CD4-positive, CD25-positive, alpha-beta regulatory T cell (primary cell): ENCODE results near the gene PARD3. TPM values are rescaled to one million over a fixed set of nuclear protein-coding genes. Genes with fewer than 3 reads are reported as not detected.

Experiments used
- ATAC-seq, 2 donors: fragments of 150-1000 bp; cut with Tn5 transposase; one replicate each; pipeline ENCODE4 v1.10.0; 2021; ENCODE audit warnings: low read depth in 2 of 2, moderate number of reproducible peaks in 2 of 2, moderate library complexity in 1 of 2
- DNase-seq, 3 donors: peaks; one replicate each; pipeline versions ENCODE4 v3.0.0 to v3.0.0-alpha.2; 2012 to 2022; ENCODE audit warnings: mixed read lengths in 1 of 3
- H3K27ac ChIP-seq: one replicate; pipeline ENCODE4 v1.7.0; 2013; ENCODE audit warnings: mild to moderate bottlenecking, low read length; ENCODE audit not compliant: insufficient read depth, poor library complexity, severe bottlenecking
- H3K27me3 ChIP-seq: one replicate; pipeline ENCODE4 v1.7.0; 2013; ENCODE audit warnings: low read length; ENCODE audit not compliant: control insufficient read depth, insufficient read depth
- H3K36me3 ChIP-seq: one replicate; pipeline ENCODE4 v1.7.0; 2013; ENCODE audit warnings: mild to moderate bottlenecking, low read length, moderate library complexity; ENCODE audit not compliant: control insufficient read depth, insufficient read depth
- H3K4me1 ChIP-seq: 2 replicates; pipeline ENCODE4 v1.7.0; 2013; ENCODE audit warnings: mild to moderate bottlenecking, low read length; ENCODE audit not compliant: insufficient read depth, control insufficient read depth, poor library complexity, severe bottlenecking
- H3K4me3 ChIP-seq: one replicate; pipeline ENCODE4 v1.7.0; 2013; ENCODE audit warnings: low read depth, mild to moderate bottlenecking, low read length, moderate library complexity
- H3K9me3 ChIP-seq, 2 experiments: 1 replicate in 1 of 2; 2 replicates in 1 of 2; pipeline ENCODE4 v1.7.0; 2013; ENCODE audit warnings: low read length in 2 of 2, mild to moderate bottlenecking in 1 of 2, moderate library complexity in 1 of 2; ENCODE audit not compliant: control insufficient read depth in 2 of 2
- H3K27ac Mint-ChIP-seq, 3 donors: one replicate each; pipeline ENCODE4 v1.8.0; 2020 to 2022; ENCODE audit warnings: mild to moderate bottlenecking in 3 of 3, mixed read lengths in 3 of 3, moderate library complexity in 2 of 3
- H3K27me3 Mint-ChIP-seq: one replicate; pipeline ENCODE4 v1.8.0; 2022; ENCODE audit warnings: mild to moderate bottlenecking, mixed read lengths
- H3K36me3 Mint-ChIP-seq: one replicate; pipeline ENCODE4 v1.8.0; 2020; ENCODE audit warnings: mixed read lengths
- H3K4me1 Mint-ChIP-seq, 4 donors: one replicate each; pipeline ENCODE4 v1.8.0; 2020 to 2022; ENCODE audit warnings: mixed read lengths in 4 of 4, mild to moderate bottlenecking in 1 of 4
- H3K4me3 Mint-ChIP-seq, 4 donors: one replicate each; pipeline ENCODE4 v1.8.0; 2020 to 2022; ENCODE audit warnings: mild to moderate bottlenecking in 4 of 4, mixed read lengths in 4 of 4, moderate library complexity in 3 of 4
- H3K9me3 Mint-ChIP-seq, 7 donors: one replicate each; pipeline ENCODE4 v1.8.0; 2020 to 2022; ENCODE audit warnings: mixed read lengths in 7 of 7, mild to moderate bottlenecking in 3 of 7, moderate library complexity in 2 of 7
- polyA plus RNA-seq, 4 donors: library from polyadenylated mRNA; unstranded; fragments of 300-500 nt; fragmentation: Illumina TruSeq; gene quantifications; one replicate each; pipeline ENCODE4 v1.2.3, GENCODE V29; 2021
- total RNA-seq: library from RNA; stranded (reverse); gene quantifications from one replicate; pipeline ENCODE4 v1.2.3, GENCODE V29; 2022

PARD3 gene
- total and polyA plus RNA-seq, 5 donors from 2014 or later: 0.08 to 0.79 TPM; not detected in 3

GRCh38 chr10:34112171-34112782 is 702.8 kb downstream of the PARD3 start:
- Histone ChIP-seq H3K4me3 (no peak overlapping the region), H3K4me1 (no peaks in the 10 kb centered on the region), H3K27me3 (no peaks in the 10 kb centered on the region), H3K36me3 (no peaks in the 10 kb centered on the region), H3K9me3 (no peaks in the 10 kb centered on the region), H3K27ac (no peak overlapping the region)
- Mint-ChIP-seq H3K36me3 (no peaks in the 10 kb centered on the region), H3K27me3 (peaks cover 6% of the 10 kb centered on the region), H3K9me3 (peaks cover 0 to 3% (median 0%) of the 10 kb centered on the region in 7 donors), H3K4me3 (no peak overlapping the region), H3K4me1 (no peaks in the 10 kb centered on the region), H3K27ac (no peak overlapping the region)
- DNase-seq: no peak
- ATAC-seq: no peak

DNA sequence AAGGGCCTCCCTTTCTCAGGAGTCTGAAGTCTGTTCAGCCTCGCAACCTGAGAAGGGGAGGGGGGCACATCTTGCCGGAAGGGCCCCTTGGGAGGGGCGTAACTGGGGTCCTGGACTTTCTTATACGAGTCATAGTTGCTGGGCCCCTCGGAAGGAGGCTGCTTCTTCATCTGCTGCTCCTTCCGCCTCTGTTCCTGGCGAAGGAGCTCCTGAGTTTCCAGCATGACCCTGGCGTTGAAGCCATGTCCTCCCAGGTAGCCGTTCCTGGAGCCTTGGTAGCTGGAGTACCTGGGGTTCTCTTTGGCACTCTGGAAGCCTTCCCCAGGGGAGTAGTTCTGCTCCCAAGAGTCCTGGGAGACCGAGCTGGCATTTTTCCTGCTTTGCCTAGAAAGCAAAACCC is 703.9 kb downstream of the PARD3 start:
- Mint-ChIP-seq H3K27me3 (peaks cover 6% of the 10 kb centered on the region), H3K27ac (no peak overlapping the region), H3K4me1 (no peaks in the 10 kb centered on the region), H3K36me3 (no peaks in the 10 kb centered on the region), H3K9me3 (peaks cover 0 to 3% (median 0%) of the 10 kb centered on the region in 7 donors), H3K4me3 (no peak overlapping the region)
- no peak overlapping the region for H3K27ac ChIP-seq
- no peak for DNase-seq
- no peak overlapping the region for H3K4me3 ChIP-seq
- no peaks in the 10 kb centered on the region for H3K9me3 ChIP-seq
- no peak for ATAC-seq
- H3K36me3 ChIP-seq: no peaks in the 10 kb centered on the region
- no peaks in the 10 kb centered on the region for H3K27me3 ChIP-seq
- H3K4me1 ChIP-seq: no peaks in the 10 kb centered on the region

DNA sequence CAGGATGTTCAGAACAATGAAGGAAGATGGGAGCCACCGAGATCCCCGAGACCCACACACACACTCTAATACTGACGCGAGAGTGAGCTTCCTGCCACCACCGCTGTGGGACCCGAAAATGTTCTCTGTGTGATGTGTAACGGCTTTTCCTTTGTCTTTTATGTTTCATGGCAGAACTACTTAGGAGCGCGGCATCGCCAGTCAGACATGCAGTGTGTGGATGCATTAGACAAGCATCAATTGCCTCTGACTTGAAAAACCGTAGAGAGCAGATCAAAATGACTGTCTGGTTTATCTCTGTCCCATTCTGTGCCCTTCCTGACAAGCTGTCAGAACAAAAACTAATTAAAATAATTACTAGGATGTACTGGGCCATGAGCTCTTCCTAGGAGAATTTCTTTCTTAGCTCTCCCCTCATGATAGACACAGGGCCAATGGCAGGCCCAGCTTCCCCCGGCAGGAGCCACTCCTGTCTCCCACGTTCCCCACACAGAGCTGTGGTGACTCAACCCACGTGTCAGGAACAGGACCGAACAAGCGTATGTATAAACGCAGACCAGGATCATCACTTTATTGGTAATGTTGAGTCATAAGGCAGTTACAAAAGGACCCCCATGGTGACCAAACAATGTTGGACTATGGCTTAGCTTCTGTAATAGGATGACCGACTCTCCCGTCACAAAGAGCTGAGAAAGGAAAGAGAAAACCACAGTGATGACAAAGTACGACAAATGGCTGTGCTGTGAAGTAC is 705.0 kb downstream of the PARD3 start:
- no peak for DNase-seq
- no peaks in the 10 kb centered on the region for H3K36me3 Mint-ChIP-seq

DNA sequence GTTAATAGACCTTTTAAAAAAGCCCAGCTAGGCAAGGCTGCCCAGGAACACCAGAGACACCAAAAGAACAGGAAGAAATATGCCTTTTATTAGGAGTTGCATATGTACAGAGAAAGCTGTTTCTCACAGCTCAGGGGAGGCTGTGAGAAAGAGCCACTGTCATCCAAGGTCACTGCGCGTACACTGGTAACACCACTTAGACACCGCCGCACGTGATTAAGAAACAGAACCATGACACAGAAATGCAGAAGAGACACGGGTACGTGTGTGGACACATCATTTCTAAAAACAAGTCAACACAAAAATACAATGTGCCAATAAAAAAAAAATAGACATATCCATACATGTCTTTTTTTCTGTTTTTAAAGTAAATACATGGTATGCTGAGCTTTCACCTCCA is 705.6 kb downstream of the PARD3 start:
- Mint-ChIP-seq H3K27ac (no peak overlapping the region), H3K36me3 (no peaks in the 10 kb centered on the region), H3K4me3 (no peak overlapping the region), H3K4me1 (no peaks in the 10 kb centered on the region), H3K9me3 (peaks cover 0 to 4% (median 0%) of the 10 kb centered on the region in 7 donors), H3K27me3 (peaks cover 6% of the 10 kb centered on the region)
- Histone ChIP-seq H3K4me3 (no peak overlapping the region), H3K4me1 (no peaks in the 10 kb centered on the region), H3K36me3 (no peaks in the 10 kb centered on the region), H3K9me3 (no peaks in the 10 kb centered on the region), H3K27me3 (no peaks in the 10 kb centered on the region), H3K27ac (no peak overlapping the region)
- no peak for DNase-seq
- no peak for ATAC-seq

More for the DNA sequence above, 705.0 kb downstream of the PARD3 start:
- Mint-ChIP-seq H3K27ac (no peak overlapping the region), H3K4me3 (no peak overlapping the region), H3K27me3 (peaks cover 6% of the 10 kb centered on the region), H3K9me3 (peaks cover 0 to 4% (median 0%) of the 10 kb centered on the region in 7 donors), H3K4me1 (no peaks in the 10 kb centered on the region)
- Histone ChIP-seq H3K27ac (no peak overlapping the region), H3K4me3 (no peak overlapping the region), H3K27me3 (no peaks in the 10 kb centered on the region), H3K36me3 (no peaks in the 10 kb centered on the region), H3K4me1 (no peaks in the 10 kb centered on the region), H3K9me3 (no peaks in the 10 kb centered on the region)
- ATAC-seq: no peak

DNA sequence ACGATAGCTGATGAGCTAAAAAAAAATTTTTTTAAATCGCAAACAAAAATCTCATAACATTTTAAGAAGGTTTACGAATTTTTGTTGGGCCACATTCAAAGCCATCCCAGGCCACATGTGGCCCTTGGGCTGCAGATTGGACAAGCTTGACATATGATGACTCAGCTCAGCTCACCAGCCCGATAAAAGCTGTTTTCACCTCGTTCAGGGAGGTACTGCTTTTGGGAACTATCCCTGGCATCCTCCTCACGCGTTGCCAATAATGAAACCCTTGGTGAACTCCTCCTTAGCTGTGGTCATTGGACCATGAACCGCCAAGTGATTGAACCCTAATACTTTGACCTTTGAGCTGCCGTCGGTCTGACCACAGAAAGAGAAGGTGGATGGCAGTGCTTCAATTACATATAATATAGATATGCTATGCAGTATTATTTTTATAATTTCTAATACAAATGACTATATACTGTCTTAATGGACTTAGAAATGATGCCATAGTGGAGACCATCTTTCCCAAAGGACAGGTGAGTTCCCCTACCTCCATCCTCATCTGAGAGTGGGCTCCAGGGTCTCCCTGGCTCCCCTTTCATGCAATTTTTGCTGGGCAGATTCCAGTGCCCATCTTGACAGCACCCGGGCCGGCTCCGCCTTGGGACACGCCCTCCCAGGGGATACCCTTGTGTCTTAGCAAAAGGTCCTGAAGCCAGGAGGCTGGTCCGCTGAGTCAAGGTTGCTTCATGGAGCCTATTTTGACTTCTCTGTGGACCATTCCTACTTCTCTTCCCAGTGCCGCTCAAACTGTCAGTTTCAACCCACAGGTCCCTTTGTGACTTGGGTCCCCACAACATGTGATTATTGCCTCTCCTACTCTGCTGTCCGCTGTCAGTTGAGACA is 707.2 kb downstream of the PARD3 start:
- H3K27me3 ChIP-seq: no peaks in the 10 kb centered on the region
- ATAC-seq: no peak
- no peaks in the 10 kb centered on the region for H3K4me1 Mint-ChIP-seq
- no peak overlapping the region for H3K27ac ChIP-seq
- H3K4me3 ChIP-seq: no peak overlapping the region
- no peaks in the 10 kb centered on the region for H3K9me3 ChIP-seq
- H3K4me3 Mint-ChIP-seq: no peak overlapping the region
- peaks cover 0 to 6% (median 0%) of the 10 kb centered on the region in 7 donors for H3K9me3 Mint-ChIP-seq
- no peak overlapping the region for H3K27ac Mint-ChIP-seq
- no peaks in the 10 kb centered on the region for H3K36me3 Mint-ChIP-seq
- no peaks in the 10 kb centered on the region for H3K36me3 ChIP-seq
- peaks cover 6% of the 10 kb centered on the region for H3K27me3 Mint-ChIP-seq
- DNase-seq: no peak
- H3K4me1 ChIP-seq: no peaks in the 10 kb centered on the region

GRCh38 chr10:34106356-34106885 is 708.7 kb downstream of the PARD3 start:
- Histone ChIP-seq H3K9me3 (no peaks in the 10 kb centered on the region), H3K27me3 (no peaks in the 10 kb centered on the region), H3K4me1 (no peaks in the 10 kb centered on the region), H3K4me3 (no peak overlapping the region), H3K27ac (no peak overlapping the region), H3K36me3 (no peaks in the 10 kb centered on the region)
- no peak for DNase-seq
- no peak for ATAC-seq
- Mint-ChIP-seq H3K27me3 (no peaks in the 10 kb centered on the region), H3K4me3 (no peak overlapping the region), H3K9me3 (peaks cover 0 to 6% (median 2%) of the 10 kb centered on the region in 7 donors), H3K27ac (no peak overlapping the region), H3K4me1 (no peaks in the 10 kb centered on the region), H3K36me3 (no peaks in the 10 kb centered on the region)

- no peak for ATAC-seq
- Mint-ChIP-seq H3K27ac (no peak overlapping the region), H3K36me3 (no peaks in the 10 kb centered on the region), H3K9me3 (peaks cover 0 to 7% (median 2%) of the 10 kb centered on the region in 7 donors), H3K27me3 (no peaks in the 10 kb centered on the region), H3K4me3 (no peak overlapping the region), H3K4me1 (no peaks in the 10 kb centered on the region)
- Histone ChIP-seq H3K27ac (no peak overlapping the region), H3K27me3 (no peaks in the 10 kb centered on the region), H3K4me1 (no peaks in the 10 kb centered on the region), H3K4me3 (no peak overlapping the region), H3K9me3 (no peaks in the 10 kb centered on the region), H3K36me3 (no peaks in the 10 kb centered on the region)
- no peak for DNase-seq
Observed at GRCh38 chr10:34104829-34105572, 710.1 kb downstream of the PARD3 start.
